ENCODE results near the gene ADGRD1.

ADGRD1 gene

GRCh38 chr12:131164096-131164872 is 210.6 kb downstream of the ADGRD1 start:
- no peak for DNase-seq (ENCODE audit: low spot score)

DNA sequence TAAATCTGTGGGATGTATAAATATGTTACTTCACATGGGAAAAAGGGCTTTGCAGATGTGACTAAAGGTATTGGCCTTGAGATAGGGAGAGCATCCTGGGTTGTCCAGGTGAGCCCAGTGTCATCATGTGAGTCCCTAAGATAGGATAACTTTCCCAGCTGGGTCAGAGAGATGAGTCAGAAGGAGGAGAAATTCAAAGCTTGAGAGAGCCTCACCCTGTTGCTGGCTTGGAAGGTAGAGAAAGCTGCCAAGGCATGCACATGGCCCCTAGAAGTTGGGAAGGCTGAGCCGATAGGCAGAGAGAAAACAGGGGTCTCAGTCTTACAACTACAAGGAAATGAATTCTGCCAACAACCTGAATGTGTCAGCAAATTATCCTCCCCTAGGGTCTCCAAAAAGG is 213.0 kb downstream of the ADGRD1 start:
- no peak for DNase-seq (ENCODE audit: low spot score)

GRCh38 chr12:131167334-131167733 is 213.6 kb downstream of the ADGRD1 start:
- DNase-seq (ENCODE audit: low spot score) = no peak

- DNase-seq (ENCODE audit: low spot score) = no peak
These were observed 217.3 kb downstream of the ADGRD1 start for GRCh38 chr12:131171029-131171428.

GRCh38 chr12:131174901-131175300 is 221.2 kb downstream of the ADGRD1 start:
- no peak for DNase-seq (ENCODE audit: low spot score)

DNA sequence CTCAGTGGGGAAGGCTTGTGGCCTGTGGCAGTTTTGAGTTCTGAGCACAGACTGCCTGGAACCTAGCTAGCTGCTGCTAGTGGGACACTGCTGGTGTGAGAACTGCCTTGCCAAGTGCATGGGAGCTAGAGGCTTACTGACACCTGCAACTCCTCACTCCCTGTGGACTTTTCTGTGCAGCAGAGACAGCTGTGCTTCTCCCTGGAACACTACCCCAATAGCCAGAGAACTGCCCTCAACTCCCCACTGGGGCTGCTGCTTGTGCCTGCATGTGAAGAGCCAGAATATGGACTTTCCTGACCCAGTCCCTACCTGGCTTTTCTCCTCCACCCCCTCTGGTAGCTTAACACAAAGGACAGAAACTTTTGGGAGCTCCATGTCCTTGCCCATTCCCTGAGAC is 222.6 kb downstream of the ADGRD1 start:
- DNase-seq (ENCODE audit: low spot score) = no peak

DNA sequence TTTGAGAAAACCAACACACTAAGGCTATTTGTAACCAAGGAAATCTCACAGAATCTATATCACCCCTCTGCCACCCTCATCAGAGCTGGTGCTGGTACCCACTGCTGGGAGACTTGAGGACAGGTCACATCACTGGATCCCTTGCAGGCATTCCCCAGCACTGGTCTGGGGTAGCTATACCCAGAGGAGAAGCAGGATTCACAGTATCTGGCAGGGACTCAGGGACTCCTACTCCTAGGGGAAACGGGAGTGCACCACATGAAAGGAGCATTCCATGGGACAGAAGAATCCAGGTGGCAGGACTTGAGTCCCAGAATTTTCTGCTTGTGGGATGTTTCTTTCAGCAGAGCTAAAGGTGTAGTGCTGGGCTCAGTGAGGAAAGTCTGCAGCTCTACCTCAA is 223.2 kb downstream of the ADGRD1 start:
- DNase-seq (ENCODE audit: low spot score) = no peak

GRCh38 chr12:131177599-131177998 is 223.9 kb downstream of the ADGRD1 start:
- DNase-seq (ENCODE audit: low spot score) = no peak

DNA sequence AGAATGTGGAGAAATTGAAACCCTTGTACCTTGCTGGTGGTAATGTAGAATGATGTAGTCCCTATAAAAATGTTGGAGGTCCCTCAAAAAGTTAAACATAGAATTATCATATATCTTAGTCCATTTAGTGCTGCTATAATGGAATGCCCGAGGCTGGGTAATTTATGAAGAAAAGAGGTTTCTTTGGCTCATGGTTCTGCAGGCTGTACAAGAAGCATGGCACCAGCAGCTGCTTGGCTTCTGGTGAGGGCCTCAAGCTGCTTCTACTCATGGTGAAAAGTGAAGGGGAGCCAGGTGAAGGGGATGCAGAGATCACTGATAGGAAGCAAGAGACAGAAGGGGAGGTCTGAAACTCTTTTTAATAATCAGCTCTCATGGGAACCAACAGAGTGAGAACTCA is 233.9 kb downstream of the ADGRD1 start:
- no peak for DNase-seq (ENCODE audit: low spot score)

GRCh38 chr12:131188131-131189050 is 234.7 kb downstream of the ADGRD1 start:
- DNase-seq (ENCODE audit: low spot score) = no peak

DNA sequence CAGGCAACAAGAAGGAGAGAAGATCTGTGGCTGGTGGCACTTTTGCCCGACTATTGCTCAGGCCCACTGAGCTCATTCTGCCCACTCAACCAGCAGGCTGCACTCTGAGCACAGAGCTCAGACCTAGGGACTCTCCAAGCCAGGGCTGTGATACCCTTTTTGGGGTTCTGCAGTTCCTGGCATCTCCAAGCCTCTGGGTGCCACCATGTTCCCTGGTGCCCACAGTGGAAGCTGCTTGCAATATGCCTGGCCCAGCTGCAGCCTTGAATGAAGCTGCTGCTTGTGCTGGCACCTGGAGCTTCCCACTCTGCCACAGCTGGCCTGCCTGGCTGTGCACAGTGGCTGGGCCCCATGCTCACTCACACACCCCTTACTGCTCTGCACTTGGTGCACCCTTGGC is 236.1 kb downstream of the ADGRD1 start:
- no peak for DNase-seq (ENCODE audit: low spot score)

- DNase-seq (ENCODE audit: low spot score) = no peak
These were observed 237.3 kb downstream of the ADGRD1 start for GRCh38 chr12:131190965-131191364.
